ENCODE results near the gene PPM1J. TPM values are rescaled to one million over a fixed set of nuclear protein-coding genes. Genes with fewer than 3 reads are reported as not detected.

The PPM1J gene
- total RNA-seq, 1 donor from 2014 or later, result 1.4 TPM

DNA sequence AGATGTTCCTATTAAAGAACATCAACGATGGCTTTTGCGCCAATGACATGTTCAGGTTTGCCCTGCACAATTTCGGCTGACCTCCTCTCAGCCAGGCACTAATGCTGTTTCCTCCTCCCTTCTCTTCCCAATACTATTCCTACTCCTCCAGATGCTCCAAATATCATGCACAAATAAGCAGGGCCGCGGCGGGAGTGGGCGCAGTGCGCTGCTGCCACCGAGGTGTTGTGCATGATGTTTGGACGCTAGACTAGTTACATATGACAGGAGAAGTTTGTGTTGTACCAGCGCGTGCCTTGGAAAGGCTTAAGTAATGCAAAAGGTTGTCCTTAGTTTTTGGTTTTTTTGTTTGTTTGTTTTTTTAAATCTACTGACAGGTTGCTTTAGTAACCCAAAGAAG is 33.3 kb upstream of the PPM1J start:
- Mint-ChIP-seq H3K4me3 (no peak overlapping the region), H3K9me3 (peaks cover 5% of the 10 kb centered on the region), H3K27me3 (ENCODE audit: low read depth) (peaks cover 19% of the 10 kb centered on the region), H3K36me3 (ENCODE audit: low read depth) (no peaks in the 10 kb centered on the region), H3K4me1 (peaks cover 4% of the 10 kb centered on the region), H3K27ac (ENCODE audit: unreplicated experiment) (no peak overlapping the region)
- TF ChIP-seq, protein P1, sequence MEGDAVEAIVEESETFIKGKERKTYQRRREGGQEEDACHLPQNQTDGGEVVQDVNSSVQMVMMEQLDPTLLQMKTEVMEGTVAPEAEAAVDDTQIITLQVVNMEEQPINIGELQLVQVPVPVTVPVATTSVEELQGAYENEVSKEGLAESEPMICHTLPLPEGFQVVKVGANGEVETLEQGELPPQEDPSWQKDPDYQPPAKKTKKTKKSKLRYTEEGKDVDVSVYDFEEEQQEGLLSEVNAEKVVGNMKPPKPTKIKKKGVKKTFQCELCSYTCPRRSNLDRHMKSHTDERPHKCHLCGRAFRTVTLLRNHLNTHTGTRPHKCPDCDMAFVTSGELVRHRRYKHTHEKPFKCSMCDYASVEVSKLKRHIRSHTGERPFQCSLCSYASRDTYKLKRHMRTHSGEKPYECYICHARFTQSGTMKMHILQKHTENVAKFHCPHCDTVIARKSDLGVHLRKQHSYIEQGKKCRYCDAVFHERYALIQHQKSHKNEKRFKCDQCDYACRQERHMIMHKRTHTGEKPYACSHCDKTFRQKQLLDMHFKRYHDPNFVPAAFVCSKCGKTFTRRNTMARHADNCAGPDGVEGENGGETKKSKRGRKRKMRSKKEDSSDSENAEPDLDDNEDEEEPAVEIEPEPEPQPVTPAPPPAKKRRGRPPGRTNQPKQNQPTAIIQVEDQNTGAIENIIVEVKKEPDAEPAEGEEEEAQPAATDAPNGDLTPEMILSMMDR (conservative IDR thresholded peaks at IDR 0.05), result no peak
- DNase-seq (ENCODE audit: low read depth, low spot score), result no peak

DNA sequence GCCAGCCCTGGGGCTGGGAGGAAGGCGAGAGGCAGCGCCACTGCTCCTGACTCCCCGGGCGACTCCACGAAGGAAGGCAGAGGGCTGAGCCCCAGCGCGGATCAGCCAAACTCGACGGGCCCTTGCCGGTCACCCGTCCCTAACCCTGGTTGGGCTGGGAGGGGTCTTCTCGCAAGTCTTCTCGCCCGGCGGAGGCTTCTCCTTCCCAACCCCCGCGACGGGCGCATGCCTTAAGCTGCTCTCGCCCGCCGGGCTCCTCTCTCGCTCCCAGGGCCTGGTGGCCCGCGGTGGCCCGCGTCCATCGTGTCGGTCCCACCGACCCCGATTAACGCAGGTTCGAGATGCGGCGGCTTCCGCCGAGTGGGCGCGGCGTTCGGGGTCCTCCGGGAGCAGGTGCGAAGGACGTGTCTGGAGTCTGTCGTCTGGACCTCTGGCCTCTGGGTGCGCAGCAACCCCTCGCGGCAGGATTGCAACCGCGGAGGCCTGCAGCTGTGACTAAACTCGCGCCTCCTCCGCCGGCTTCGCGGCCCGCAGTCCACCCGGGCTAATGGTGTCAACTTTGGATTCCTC is 29.0 kb upstream of the PPM1J start:
- Mint-ChIP-seq H3K9me3 (peaks cover 5% of the 10 kb centered on the region), H3K27ac (ENCODE audit: unreplicated experiment) (no peak overlapping the region), H3K4me3 (no peak overlapping the region), H3K27me3 (ENCODE audit: low read depth) (peaks cover 44% of the 10 kb centered on the region), H3K4me1 (peaks cover 4% of the 10 kb centered on the region), H3K36me3 (ENCODE audit: low read depth) (no peaks in the 10 kb centered on the region)
- TF ChIP-seq, protein P1 (conservative IDR thresholded peaks at IDR 0.05), result no peak
- DNase-seq (ENCODE audit: low read depth, low spot score), result no peak

DNA sequence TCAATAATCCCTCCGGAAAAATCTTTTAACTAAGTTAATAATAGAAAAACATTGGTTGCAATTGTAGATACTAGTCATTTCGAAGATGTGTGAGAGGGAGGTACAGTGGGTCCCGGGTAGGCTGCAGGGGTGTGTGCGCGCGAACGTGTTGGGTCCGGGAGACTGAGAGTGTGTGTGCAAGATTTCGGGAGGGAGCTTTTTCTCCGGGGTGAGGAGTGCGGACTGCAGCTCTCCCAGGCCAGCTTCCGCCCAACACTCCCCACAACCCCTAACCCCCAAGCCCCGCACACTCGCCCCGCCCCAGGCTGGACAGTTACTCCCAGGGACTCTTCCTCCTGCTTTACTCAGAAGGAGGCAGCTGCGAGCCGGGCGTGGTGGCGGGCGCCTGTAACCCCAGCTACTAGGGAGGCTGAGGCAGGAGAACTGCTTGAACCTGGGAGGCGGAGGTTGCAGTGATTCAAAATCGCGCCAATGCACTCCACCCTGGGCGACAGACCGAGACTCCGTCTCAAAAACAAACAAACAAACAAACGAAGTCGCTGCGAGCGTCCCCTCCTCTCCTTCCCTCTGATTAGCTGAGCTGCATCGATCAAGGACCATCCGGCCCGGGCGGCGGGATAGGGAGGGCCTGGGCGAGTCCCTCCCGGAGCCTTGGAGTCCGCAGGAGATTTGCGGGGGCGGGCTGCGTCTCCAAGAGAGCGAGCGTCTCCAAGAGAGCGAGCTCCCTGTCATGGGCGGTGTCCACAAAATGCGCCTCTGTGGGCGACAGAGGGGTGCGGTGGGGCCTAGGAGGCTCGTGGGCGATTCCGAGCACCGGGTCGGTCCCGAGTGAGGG is 28.3 kb upstream of the PPM1J start:
- no peak for DNase-seq (ENCODE audit: low read depth, low spot score)
- Mint-ChIP-seq H3K9me3 (peaks cover 5% of the 10 kb centered on the region), H3K36me3 (ENCODE audit: low read depth) (no peaks in the 10 kb centered on the region), H3K4me3 (no peak overlapping the region), H3K27ac (ENCODE audit: unreplicated experiment) (no peak overlapping the region), H3K4me1 (peaks cover 4% of the 10 kb centered on the region), H3K27me3 (ENCODE audit: low read depth) (peaks cover 49% of the 10 kb centered on the region)
- TF ChIP-seq, protein P1 (conservative IDR thresholded peaks at IDR 0.05), result no peak

DNA sequence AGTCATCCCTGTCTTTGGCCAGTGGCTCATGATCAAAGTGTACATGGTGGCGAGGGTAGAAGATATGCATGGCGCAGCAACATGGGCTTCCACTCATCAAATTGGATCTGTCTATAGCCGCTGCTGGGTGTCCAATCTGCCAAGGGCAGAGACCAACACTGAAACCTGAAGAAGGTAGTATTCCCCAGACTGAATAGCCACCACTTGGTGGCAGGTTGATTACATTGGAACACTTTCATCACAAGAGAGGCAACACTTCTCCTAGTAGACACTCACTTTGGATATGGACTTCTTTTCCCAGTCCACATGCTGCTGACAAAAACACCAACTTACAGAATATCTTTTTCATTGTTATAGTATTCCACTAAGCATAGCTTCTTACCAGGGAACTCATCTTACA is 22.4 kb upstream of the PPM1J start:
- Mint-ChIP-seq H3K4me1 (no peaks in the 10 kb centered on the region), H3K9me3 (no peaks in the 10 kb centered on the region), H3K27ac (ENCODE audit: unreplicated experiment) (no peak overlapping the region), H3K36me3 (ENCODE audit: low read depth) (no peaks in the 10 kb centered on the region), H3K27me3 (ENCODE audit: low read depth) (peaks cover 26% of the 10 kb centered on the region), H3K4me3 (no peak overlapping the region)
- TF ChIP-seq, protein P1 (conservative IDR thresholded peaks at IDR 0.05), result no peak
- no peak for DNase-seq (ENCODE audit: low read depth, low spot score)

DNA sequence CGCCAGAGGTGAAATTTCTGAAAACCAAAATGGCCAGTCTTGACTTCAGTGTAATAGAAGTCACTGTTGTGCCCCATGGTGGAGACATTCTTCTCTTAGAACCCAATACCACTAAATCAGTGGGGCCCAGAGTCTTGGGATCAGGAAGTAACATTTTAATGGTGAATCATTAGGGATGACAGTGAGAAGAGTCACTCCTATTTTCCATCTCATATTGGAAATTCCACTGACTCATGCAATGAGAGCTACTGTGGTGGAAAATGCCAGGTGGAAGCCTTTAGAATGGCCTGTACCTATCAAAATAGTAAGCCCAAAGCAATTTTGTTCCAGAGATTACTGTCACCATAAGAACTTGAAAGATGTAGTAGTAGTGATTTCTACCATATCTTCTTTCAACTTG is 20.6 kb upstream of the PPM1J start:
- H3K9me3 Mint-ChIP-seq, result no peaks in the 10 kb centered on the region
- peaks cover 22% of the 10 kb centered on the region for H3K27me3 Mint-ChIP-seq (ENCODE audit: low read depth)
- no peaks in the 10 kb centered on the region for H3K36me3 Mint-ChIP-seq (ENCODE audit: low read depth)
- H3K4me1 Mint-ChIP-seq, result no peaks in the 10 kb centered on the region
- no peak overlapping the region for H3K27ac Mint-ChIP-seq (ENCODE audit: unreplicated experiment)
- DNase-seq (ENCODE audit: low read depth, low spot score), result no peak
- no peak overlapping the region for H3K4me3 Mint-ChIP-seq
- TF ChIP-seq, protein P1 (conservative IDR thresholded peaks at IDR 0.05), result no peak
